HepG2 (cell line): ENCODE results near the gene ARHGAP33. TPM values are rescaled to one million over a fixed set of nuclear protein-coding genes. Genes with fewer than 3 reads are reported as not detected.

ENCODE experiments used
- ATF1 ChIP-seq: IDR thresholded peaks from 2 replicates; pipeline ENCODE4 v1.6.1; 2016; ENCODE audit warnings: mild to moderate bottlenecking, control low read depth
- DMAP1 ChIP-seq: IDR thresholded peaks from 2 replicates; pipeline ENCODE4 v1.6.1; 2016
- FOXP1 ChIP-seq, 2 experiments: fragments of 450-650 bp in 1 of 2; IDR thresholded peaks; 2 replicates each; pipeline ENCODE4 v1.6.1; 2017 to 2018; ENCODE audit warnings: antibody characterized with exemption in 1 of 2
- GATAD1 ChIP-seq: IDR thresholded peaks from 2 replicates; pipeline ENCODE4 v1.6.1; 2016; ENCODE audit warnings: missing genetic modification reagents, missing compliant biosample characterization
- KMT2B ChIP-seq: IDR thresholded peaks from 2 replicates; pipeline ENCODE4 v1.6.1; 2016; ENCODE audit warnings: missing genetic modification reagents, missing compliant biosample characterization
- NFKB2 ChIP-seq: sonication (generic); formaldehyde crosslinking; IDR thresholded peaks from 2 replicates; pipeline ENCODE4 v1.4.0; 2020; ENCODE audit warnings: missing genetic modification reagents, borderline replicate concordance
- NFYB ChIP-seq: sonication (generic); formaldehyde crosslinking; IDR thresholded peaks from 2 replicates; pipeline ENCODE4 v1.4.0; 2020; ENCODE audit warnings: missing genetic modification reagents
- SMARCC2 ChIP-seq: fragments of 450-650 bp; IDR thresholded peaks from 2 replicates; pipeline ENCODE4 v1.6.1; 2017; ENCODE audit warnings: antibody characterized with exemption, mild to moderate bottlenecking
- SP2 ChIP-seq: sonication (generic); formaldehyde crosslinking; IDR thresholded peaks from 2 replicates; pipeline ENCODE4 v1.5.1; 2020; ENCODE audit warnings: mild to moderate bottlenecking, missing genetic modification reagents
- TP53 ChIP-seq: sonication (generic); formaldehyde crosslinking; conservative IDR thresholded peaks from 2 replicates; pipeline ENCODE4 v1.4.0; 2020; ENCODE audit warnings: missing genetic modification reagents
- ZNF205 ChIP-seq: IDR thresholded peaks from 2 replicates; pipeline ENCODE4 v1.6.1; 2018; ENCODE audit warnings: missing biosample characterization, missing genetic modification reagents
- ZNF207 ChIP-seq: fragments of 450-650 bp; IDR thresholded peaks from 2 replicates; pipeline ENCODE4 v1.6.1; 2016; ENCODE audit warnings: antibody characterized with exemption, borderline replicate concordance
- ZNF224 ChIP-seq: sonication (generic); formaldehyde crosslinking; IDR thresholded peaks from 2 replicates; pipeline ENCODE4 v1.5.0; 2020; ENCODE audit warnings: mild to moderate bottlenecking, missing genetic modification reagents
- ZNF333 ChIP-seq: sonication (generic); formaldehyde crosslinking; IDR thresholded peaks from 2 replicates; pipeline ENCODE4 v1.4.0; 2020; ENCODE audit warnings: mild to moderate bottlenecking, missing genetic modification reagents, borderline replicate concordance
- ZNF441 ChIP-seq: sonication (generic); formaldehyde crosslinking; IDR thresholded peaks from 2 replicates; pipeline ENCODE4 v1.7.0; 2021; ENCODE audit warnings: missing genetic modification reagents, borderline replicate concordance
- ZNF556 ChIP-seq: sonication (generic); formaldehyde crosslinking; IDR thresholded peaks from 2 replicates; pipeline ENCODE4 v1.4.0; 2020; ENCODE audit warnings: mild to moderate bottlenecking, missing genetic modification reagents, borderline replicate concordance
- polyA plus RNA-seq, 8 experiments: library from polyadenylated mRNA; depleted of rRNA in 3 of 8; stranded (reverse) in 7 of 8; unstranded in 1 of 8; fragments of >200 nt; fragmentation: Illumina TruSeq in 4 of 8; extraction: Trizol in 4 of 8; gene quantifications; 2 replicates each; pipeline versions ENCODE4 v1.2.1 to v1.2.3, GENCODE V29; 2011 to 2016; ENCODE audit warnings: low read depth in 4 of 8, missing spikeins in 1 of 8, mixed read lengths in 1 of 8; ENCODE audit not compliant: insufficient read depth in 1 of 8
- total RNA-seq, 5 experiments: library from RNA; depleted of rRNA; stranded (reverse); fragments of >200 nt; fragmentation: Illumina TruSeq; extraction: Trizol; gene quantifications; 2 replicates each; pipeline ENCODE4 v1.2.3, GENCODE V29; 2016; ENCODE audit warnings: low read depth in 1 of 5
- TF ChIP-seq, protein P1 (sequence below): IDR thresholded peaks from 2 replicates; pipeline ENCODE4 v1.6.1; 2016; ENCODE audit warnings: control low read depth
- TF ChIP-seq, protein P2 (sequence below): sonication (generic); formaldehyde crosslinking; IDR thresholded peaks from 2 replicates; pipeline ENCODE4 v1.5.1; 2020; ENCODE audit warnings: mild to moderate bottlenecking, missing genetic modification reagents, moderate library complexity
- TF ChIP-seq, protein P3 (sequence below): sonication (generic); formaldehyde crosslinking; IDR thresholded peaks from 2 replicates; pipeline ENCODE4 v1.8.1; 2022; ENCODE audit warnings: low read depth, mild to moderate bottlenecking, missing genetic modification reagents

ARHGAP33 gene
- total and polyA plus RNA-seq, 2 of the 13 experiments (the other 11 are each of a cell fraction or from before 2014, with no cell fraction given) = 1.3 to 2.7 TPM

DNA sequence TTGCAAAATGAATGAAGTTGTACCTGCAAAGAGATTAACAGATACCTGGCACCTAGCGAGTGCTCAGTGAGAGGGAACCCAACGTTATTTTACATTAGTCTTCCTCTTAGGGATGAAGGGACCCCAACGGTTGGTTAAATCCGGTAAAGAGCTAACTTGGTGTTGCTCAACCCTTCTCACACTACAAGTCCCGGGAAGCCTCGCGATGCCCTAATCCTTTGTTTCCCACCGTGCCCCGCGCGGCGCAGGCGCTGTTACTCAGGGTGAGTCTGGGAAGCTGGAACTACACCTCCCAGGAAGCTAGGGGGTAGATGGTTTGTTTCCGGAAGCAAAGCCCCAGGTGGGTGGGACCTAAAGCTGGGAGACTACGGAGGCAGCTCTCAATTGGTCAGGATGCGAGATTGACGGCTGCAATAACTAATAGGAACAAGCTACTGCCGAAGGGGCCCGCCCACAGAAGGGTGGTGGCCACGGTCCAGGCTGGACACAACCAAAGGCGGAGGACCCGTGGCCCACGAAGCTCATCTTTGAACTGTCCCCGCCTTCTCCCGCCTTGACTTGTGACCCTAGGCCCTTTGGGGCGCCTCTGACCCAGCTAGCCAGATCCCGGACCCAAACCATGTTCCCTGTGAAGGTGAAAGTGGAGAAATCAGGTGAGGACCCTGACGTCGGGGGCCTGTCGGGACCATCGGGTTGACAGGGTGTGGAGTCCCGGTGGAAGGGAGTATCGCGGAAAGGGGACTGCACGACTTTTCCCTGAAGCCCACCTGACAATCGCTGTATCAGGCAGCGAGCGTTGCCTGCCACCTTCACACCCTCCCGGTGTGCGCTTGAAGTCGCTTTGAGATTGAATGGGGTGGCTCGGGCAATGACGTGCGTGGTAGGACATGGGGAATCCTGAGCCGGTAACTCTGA is 27.0 kb upstream of the ARHGAP33 start, which contains the start of gene LIN37 (continued):
- TF ChIP-seq, protein P1, sequence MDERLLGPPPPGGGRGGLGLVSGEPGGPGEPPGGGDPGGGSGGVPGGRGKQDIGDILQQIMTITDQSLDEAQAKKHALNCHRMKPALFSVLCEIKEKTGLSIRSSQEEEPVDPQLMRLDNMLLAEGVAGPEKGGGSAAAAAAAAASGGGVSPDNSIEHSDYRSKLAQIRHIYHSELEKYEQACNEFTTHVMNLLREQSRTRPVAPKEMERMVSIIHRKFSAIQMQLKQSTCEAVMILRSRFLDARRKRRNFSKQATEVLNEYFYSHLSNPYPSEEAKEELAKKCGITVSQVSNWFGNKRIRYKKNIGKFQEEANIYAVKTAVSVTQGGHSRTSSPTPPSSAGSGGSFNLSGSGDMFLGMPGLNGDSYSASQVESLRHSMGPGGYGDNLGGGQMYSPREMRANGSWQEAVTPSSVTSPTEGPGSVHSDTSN (CRISPR knock-in tag) = peak; percentile 98
- TF ChIP-seq ZNF441 (CRISPR knock-in tag) (no peak), ZNF333 (CRISPR knock-in tag) (no peak), NFYB (CRISPR knock-in tag) (peak; percentile 97), TP53 (CRISPR knock-in tag) (0 out of 2 replicates have a peak, but pooled peaks have one; percentile 40), GATAD1 (CRISPR knock-in tag) (peak; percentile 93), ZNF224 (0 out of 2 replicates have a peak, but pooled peaks have one; percentile 57), NFKB2 (peak; percentile 65; the same call in 1 of the 2 replicates), ZNF207 (no peak), ATF1 (CRISPR knock-in tag) (peak; percentile 85), ZNF556 (CRISPR knock-in tag) (no peak; the same call in 1 of the 2 replicates), ZNF205 (CRISPR knock-in tag) (0 out of 2 replicates have a peak, but pooled peaks have one; percentile 38), DMAP1 (CRISPR knock-in tag) (0 out of 2 replicates have a peak, but pooled peaks have one; percentile 50), SMARCC2 (no peak), KMT2B (CRISPR knock-in tag) (peak; percentile 48; the same call in 1 of the 2 replicates), FOXP1 (IDR thresholded peaks at IDR 0.05) (no peak), FOXP1 (CRISPR knock-in tag; IDR thresholded peaks at IDR 0.05) (no peak), SP2 (CRISPR knock-in tag) (peak; percentile 99)
- TF ChIP-seq, protein P2, sequence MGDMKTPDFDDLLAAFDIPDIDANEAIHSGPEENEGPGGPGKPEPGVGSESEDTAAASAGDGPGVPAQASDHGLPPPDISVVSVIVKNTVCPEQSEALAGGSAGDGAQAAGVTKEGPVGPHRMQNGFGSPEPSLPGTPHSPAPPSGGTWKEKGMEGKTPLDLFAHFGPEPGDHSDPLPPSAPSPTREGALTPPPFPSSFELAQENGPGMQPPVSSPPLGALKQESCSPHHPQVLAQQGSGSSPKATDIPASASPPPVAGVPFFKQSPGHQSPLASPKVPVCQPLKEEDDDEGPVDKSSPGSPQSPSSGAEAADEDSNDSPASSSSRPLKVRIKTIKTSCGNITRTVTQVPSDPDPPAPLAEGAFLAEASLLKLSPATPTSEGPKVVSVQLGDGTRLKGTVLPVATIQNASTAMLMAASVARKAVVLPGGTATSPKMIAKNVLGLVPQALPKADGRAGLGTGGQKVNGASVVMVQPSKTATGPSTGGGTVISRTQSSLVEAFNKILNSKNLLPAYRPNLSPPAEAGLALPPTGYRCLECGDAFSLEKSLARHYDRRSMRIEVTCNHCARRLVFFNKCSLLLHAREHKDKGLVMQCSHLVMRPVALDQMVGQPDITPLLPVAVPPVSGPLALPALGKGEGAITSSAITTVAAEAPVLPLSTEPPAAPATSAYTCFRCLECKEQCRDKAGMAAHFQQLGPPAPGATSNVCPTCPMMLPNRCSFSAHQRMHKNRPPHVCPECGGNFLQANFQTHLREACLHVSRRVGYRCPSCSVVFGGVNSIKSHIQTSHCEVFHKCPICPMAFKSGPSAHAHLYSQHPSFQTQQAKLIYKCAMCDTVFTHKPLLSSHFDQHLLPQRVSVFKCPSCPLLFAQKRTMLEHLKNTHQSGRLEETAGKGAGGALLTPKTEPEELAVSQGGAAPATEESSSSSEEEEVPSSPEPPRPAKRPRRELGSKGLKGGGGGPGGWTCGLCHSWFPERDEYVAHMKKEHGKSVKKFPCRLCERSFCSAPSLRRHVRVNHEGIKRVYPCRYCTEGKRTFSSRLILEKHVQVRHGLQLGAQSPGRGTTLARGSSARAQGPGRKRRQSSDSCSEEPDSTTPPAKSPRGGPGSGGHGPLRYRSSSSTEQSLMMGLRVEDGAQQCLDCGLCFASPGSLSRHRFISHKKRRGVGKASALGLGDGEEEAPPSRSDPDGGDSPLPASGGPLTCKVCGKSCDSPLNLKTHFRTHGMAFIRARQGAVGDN (CRISPR knock-in tag) = peak; percentile 76
- TF ChIP-seq, protein P3, sequence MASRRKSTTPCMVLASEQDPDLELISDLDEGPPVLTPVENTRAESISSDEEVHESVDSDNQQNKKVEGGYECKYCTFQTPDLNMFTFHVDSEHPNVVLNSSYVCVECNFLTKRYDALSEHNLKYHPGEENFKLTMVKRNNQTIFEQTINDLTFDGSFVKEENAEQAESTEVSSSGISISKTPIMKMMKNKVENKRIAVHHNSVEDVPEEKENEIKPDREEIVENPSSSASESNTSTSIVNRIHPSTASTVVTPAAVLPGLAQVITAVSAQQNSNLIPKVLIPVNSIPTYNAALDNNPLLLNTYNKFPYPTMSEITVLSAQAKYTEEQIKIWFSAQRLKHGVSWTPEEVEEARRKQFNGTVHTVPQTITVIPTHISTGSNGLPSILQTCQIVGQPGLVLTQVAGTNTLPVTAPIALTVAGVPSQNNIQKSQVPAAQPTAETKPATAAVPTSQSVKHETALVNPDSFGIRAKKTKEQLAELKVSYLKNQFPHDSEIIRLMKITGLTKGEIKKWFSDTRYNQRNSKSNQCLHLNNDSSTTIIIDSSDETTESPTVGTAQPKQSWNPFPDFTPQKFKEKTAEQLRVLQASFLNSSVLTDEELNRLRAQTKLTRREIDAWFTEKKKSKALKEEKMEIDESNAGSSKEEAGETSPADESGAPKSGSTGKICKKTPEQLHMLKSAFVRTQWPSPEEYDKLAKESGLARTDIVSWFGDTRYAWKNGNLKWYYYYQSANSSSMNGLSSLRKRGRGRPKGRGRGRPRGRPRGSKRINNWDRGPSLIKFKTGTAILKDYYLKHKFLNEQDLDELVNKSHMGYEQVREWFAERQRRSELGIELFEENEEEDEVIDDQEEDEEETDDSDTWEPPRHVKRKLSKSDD = no peak
